Osteocyte (in vitro differentiated cells): Measurements from ENCODE around the gene CYLC1. TPM values are rescaled to one million over a fixed set of nuclear protein-coding genes. Genes with fewer than 3 reads are reported as not detected.

Experiments
- DNase-seq: peaks from one replicate; pipeline ENCODE4 v3.0.0; 2021; ENCODE audit warnings: mixed read lengths; ENCODE audit not compliant: unreplicated experiment; ENCODE audit errors: extremely low spot score
- H3K27ac Mint-ChIP-seq: one replicate; pipeline ENCODE4 v1.8.0; 2021; ENCODE audit warnings: mild to moderate bottlenecking, mixed read lengths; ENCODE audit not compliant: unreplicated experiment
- H3K27me3 Mint-ChIP-seq: one replicate; pipeline ENCODE4 v1.8.0; 2021; ENCODE audit warnings: mixed read lengths; ENCODE audit not compliant: unreplicated experiment
- H3K36me3 Mint-ChIP-seq: one replicate; pipeline ENCODE4 v1.8.0; 2021; ENCODE audit warnings: mixed read lengths; ENCODE audit not compliant: unreplicated experiment
- H3K4me1 Mint-ChIP-seq: one replicate; pipeline ENCODE4 v1.8.0; 2021; ENCODE audit warnings: mixed read lengths; ENCODE audit not compliant: unreplicated experiment
- H3K4me3 Mint-ChIP-seq: one replicate; pipeline ENCODE4 v1.8.0; 2021; ENCODE audit warnings: mild to moderate bottlenecking, moderate library complexity, mixed read lengths; ENCODE audit not compliant: unreplicated experiment
- H3K9me3 Mint-ChIP-seq: one replicate; pipeline ENCODE4 v1.8.0; 2021; ENCODE audit warnings: mixed read lengths; ENCODE audit not compliant: unreplicated experiment
- total RNA-seq: library from RNA; stranded (reverse); gene quantifications from 2 replicates; pipeline ENCODE4 v1.2.1, GENCODE V29; 2021
- TF ChIP-seq, protein P1 (sequence below): fragments of 200-600 bp; sonication (generic); IDR thresholded peaks from 2 replicates; pipeline ENCODE4 v1.5.0; 2021; ENCODE audit warnings: antibody characterized with exemption, mild to moderate bottlenecking, moderate library complexity

CYLC1 gene
- total RNA-seq, 1 donor from 2014 or later, result not detected

DNA sequence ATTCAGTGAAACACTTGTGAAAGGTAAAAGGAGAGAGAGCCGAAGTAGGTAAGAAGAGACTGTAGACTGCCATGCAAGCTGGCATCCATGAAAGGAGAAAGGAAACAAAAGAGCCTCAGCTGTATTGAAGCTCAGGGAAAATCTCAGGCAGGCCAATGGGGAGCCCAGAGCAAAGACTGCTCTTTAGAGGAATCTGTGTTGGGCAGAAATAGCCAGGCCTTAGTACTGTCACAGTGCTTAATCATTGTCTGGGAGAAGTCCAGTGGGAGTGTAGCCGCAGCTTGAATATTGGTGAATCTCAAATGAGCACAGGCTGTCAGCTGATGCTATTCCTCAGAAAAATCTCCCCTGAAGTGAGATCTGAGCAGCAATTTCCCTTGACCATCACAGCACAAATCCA lies 27.6 kb downstream of the CYLC1 start:
- Mint-ChIP-seq H3K4me1 (no peaks in the 10 kb centered on the region), H3K36me3 (no peaks in the 10 kb centered on the region), H3K4me3 (no peak overlapping the region), H3K9me3 (peaks cover 21% of the 10 kb centered on the region), H3K27ac (no peak overlapping the region), H3K27me3 (no peaks in the 10 kb centered on the region)
- no peak for DNase-seq
- TF ChIP-seq, protein P1, sequence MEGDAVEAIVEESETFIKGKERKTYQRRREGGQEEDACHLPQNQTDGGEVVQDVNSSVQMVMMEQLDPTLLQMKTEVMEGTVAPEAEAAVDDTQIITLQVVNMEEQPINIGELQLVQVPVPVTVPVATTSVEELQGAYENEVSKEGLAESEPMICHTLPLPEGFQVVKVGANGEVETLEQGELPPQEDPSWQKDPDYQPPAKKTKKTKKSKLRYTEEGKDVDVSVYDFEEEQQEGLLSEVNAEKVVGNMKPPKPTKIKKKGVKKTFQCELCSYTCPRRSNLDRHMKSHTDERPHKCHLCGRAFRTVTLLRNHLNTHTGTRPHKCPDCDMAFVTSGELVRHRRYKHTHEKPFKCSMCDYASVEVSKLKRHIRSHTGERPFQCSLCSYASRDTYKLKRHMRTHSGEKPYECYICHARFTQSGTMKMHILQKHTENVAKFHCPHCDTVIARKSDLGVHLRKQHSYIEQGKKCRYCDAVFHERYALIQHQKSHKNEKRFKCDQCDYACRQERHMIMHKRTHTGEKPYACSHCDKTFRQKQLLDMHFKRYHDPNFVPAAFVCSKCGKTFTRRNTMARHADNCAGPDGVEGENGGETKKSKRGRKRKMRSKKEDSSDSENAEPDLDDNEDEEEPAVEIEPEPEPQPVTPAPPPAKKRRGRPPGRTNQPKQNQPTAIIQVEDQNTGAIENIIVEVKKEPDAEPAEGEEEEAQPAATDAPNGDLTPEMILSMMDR, result no peak

GRCh38 chrX:83892433-83892832 lies 31.5 kb downstream of the CYLC1 start:
- H3K9me3 Mint-ChIP-seq, result peaks cover 24% of the 10 kb centered on the region
- TF ChIP-seq, protein P1, result no peak
- H3K27me3 Mint-ChIP-seq, result no peaks in the 10 kb centered on the region
- no peak overlapping the region for H3K4me3 Mint-ChIP-seq
- H3K36me3 Mint-ChIP-seq, result no peaks in the 10 kb centered on the region
- no peaks in the 10 kb centered on the region for H3K4me1 Mint-ChIP-seq
- no peak for DNase-seq
- H3K27ac Mint-ChIP-seq, result no peak overlapping the region

GRCh38 chrX:83906921-83907320 lies 46.0 kb downstream of the CYLC1 start:
- no peak overlapping the region for H3K4me3 Mint-ChIP-seq
- H3K27ac Mint-ChIP-seq, result no peak overlapping the region
- H3K36me3 Mint-ChIP-seq, result no peaks in the 10 kb centered on the region
- H3K27me3 Mint-ChIP-seq, result no peaks in the 10 kb centered on the region
- H3K9me3 Mint-ChIP-seq, result peaks cover 15% of the 10 kb centered on the region
- no peak for DNase-seq
- TF ChIP-seq, protein P1, result no peak
- no peaks in the 10 kb centered on the region for H3K4me1 Mint-ChIP-seq

GRCh38 chrX:83916525-83916924 lies 55.6 kb downstream of the CYLC1 start:
- Mint-ChIP-seq H3K9me3 (peaks cover 8% of the 10 kb centered on the region), H3K4me1 (no peaks in the 10 kb centered on the region), H3K4me3 (no peak overlapping the region), H3K27me3 (no peaks in the 10 kb centered on the region), H3K36me3 (no peaks in the 10 kb centered on the region), H3K27ac (no peak overlapping the region)
- TF ChIP-seq, protein P1, result peak; percentile 42
- no peak for DNase-seq

DNA sequence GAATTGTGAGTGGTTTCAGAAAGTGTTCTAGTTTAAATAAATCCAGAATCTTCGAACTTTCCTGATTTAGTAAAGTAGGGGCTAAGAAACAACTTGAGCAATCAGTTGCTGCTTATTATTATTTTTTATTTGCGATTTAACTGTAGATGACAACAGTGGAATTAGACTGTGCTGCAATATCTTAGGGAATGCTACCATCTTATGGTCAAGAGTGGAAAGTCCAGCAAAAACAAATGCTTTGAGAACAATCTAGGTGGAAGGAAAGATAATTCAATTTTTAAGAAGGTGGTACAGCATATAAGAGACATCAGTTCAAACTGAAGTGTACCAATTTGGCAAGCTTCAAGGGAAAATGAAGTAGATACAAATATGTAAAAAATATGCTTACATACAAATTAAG lies 73.3 kb downstream of the CYLC1 start:
- no peaks in the 10 kb centered on the region for H3K27me3 Mint-ChIP-seq
- H3K36me3 Mint-ChIP-seq, result no peaks in the 10 kb centered on the region
- TF ChIP-seq, protein P1, result no peak
- DNase-seq, result no peak
- H3K4me1 Mint-ChIP-seq, result no peaks in the 10 kb centered on the region
- H3K4me3 Mint-ChIP-seq, result no peak overlapping the region
- H3K27ac Mint-ChIP-seq, result no peak overlapping the region
- peaks cover 10% of the 10 kb centered on the region for H3K9me3 Mint-ChIP-seq
